ENCODE data around the gene PLA2G6.

DNA sequence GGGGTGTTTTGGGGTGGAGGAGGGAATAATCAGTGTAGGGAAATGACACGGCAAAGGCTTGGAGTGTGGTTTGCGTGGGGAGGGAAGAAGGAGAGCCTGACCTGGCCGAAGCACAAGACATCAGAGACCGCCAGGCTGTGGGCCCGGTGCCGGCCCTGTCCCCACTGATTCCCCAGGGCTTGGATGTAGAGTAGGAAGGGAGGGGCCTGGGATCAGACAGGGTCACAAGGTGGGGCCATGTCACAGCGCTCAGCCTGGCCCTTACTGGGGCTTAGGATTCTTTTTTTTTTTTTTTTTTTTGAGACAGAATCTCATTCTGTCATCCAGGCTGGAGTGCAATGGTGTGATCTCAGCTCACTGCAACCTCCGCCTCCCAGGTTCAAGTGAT, 114.6 kb downstream of the PLA2G6 start:
- TF ChIP-seq, protein P1, sequence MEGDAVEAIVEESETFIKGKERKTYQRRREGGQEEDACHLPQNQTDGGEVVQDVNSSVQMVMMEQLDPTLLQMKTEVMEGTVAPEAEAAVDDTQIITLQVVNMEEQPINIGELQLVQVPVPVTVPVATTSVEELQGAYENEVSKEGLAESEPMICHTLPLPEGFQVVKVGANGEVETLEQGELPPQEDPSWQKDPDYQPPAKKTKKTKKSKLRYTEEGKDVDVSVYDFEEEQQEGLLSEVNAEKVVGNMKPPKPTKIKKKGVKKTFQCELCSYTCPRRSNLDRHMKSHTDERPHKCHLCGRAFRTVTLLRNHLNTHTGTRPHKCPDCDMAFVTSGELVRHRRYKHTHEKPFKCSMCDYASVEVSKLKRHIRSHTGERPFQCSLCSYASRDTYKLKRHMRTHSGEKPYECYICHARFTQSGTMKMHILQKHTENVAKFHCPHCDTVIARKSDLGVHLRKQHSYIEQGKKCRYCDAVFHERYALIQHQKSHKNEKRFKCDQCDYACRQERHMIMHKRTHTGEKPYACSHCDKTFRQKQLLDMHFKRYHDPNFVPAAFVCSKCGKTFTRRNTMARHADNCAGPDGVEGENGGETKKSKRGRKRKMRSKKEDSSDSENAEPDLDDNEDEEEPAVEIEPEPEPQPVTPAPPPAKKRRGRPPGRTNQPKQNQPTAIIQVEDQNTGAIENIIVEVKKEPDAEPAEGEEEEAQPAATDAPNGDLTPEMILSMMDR (IDR thresholded peaks at IDR 0.05), result no peak
- TF ChIP-seq POLR2A (IDR thresholded peaks at IDR 0.05), result no peak

Measured in lower leg skin (tissue), 3 donors.